Neuronal stem cell (in vitro differentiated cells): Measurements from ENCODE around the gene UMAD1.

Experiments
- DNase-seq: peaks from one replicate; pipeline ENCODE4 v3.0.0-alpha.2; 2013; ENCODE audit warnings: low spot score
- H2AFZ ChIP-seq: one replicate; pipeline ENCODE4 v1.6.1; 2013; ENCODE audit warnings: mild to moderate bottlenecking, low read length, inconsistent platforms
- H2AK5ac ChIP-seq: 2 replicates; pipeline ENCODE4 v1.6.1; 2013; ENCODE audit warnings: low read depth, mild to moderate bottlenecking, inconsistent platforms, low read length, moderate library complexity, mixed read lengths
- H2BK120ac ChIP-seq: 2 replicates; pipeline ENCODE4 v1.6.1; 2013; ENCODE audit warnings: low read depth, mild to moderate bottlenecking, inconsistent platforms, low read length, moderate library complexity, mixed read lengths
- H2BK12ac ChIP-seq: one replicate; pipeline ENCODE4 v1.6.1; 2013; ENCODE audit warnings: low read length, inconsistent platforms
- H2BK15ac ChIP-seq: 2 replicates; pipeline ENCODE4 v1.6.1; 2013; ENCODE audit warnings: mild to moderate bottlenecking, low read length, inconsistent platforms, mixed read lengths
- H2BK5ac ChIP-seq: one replicate; pipeline ENCODE4 v1.6.1; 2013; ENCODE audit warnings: inconsistent platforms, mild to moderate bottlenecking, low read length, moderate library complexity
- H3K14ac ChIP-seq: one replicate; pipeline ENCODE4 v1.6.1; 2013; ENCODE audit warnings: low read length, inconsistent platforms
- H3K18ac ChIP-seq: 2 replicates; pipeline ENCODE4 v1.6.1; 2013; ENCODE audit warnings: low read length, inconsistent platforms
- H3K23ac ChIP-seq: 2 replicates; pipeline ENCODE4 v1.6.1; 2013; ENCODE audit warnings: low read depth, mild to moderate bottlenecking, mixed read lengths, low read length, inconsistent platforms; ENCODE audit not compliant: poor library complexity
- H3K27ac ChIP-seq: replicated peaks from 3 replicates; pipeline ENCODE4 v1.5.1; 2013; ENCODE audit warnings: low read length, inconsistent platforms
- H3K27me3 ChIP-seq, 3 experiments: 2 replicates each; pipeline ENCODE4 v1.6.1; 2013; ENCODE audit warnings: low read length in 3 of 3, mild to moderate bottlenecking in 2 of 3, inconsistent platforms in 1 of 3, low read depth in 1 of 3, mixed read lengths in 1 of 3, moderate library complexity in 1 of 3; ENCODE audit not compliant: control insufficient read depth in 3 of 3, insufficient read depth in 3 of 3
- H3K36me3 ChIP-seq, 2 donors: replicated peaks in 1 of 2; 2 replicates each; pipeline ENCODE4 v1.6.1; 2013; ENCODE audit warnings: low read length in 2 of 2; ENCODE audit not compliant: control insufficient read depth in 2 of 2, insufficient read depth in 2 of 2
- H3K4ac ChIP-seq: 2 replicates; pipeline ENCODE4 v1.6.1; 2013; ENCODE audit warnings: inconsistent platforms, mild to moderate bottlenecking, low read length, moderate library complexity
- H3K4me1 ChIP-seq, 2 donors: 1 replicate in 1 of 2; 2 replicates in 1 of 2; pipeline ENCODE4 v1.6.1; 2013; ENCODE audit warnings: low read length in 2 of 2, low read depth in 1 of 2; ENCODE audit not compliant: control insufficient read depth in 2 of 2, insufficient read depth in 1 of 2
- H3K4me2 ChIP-seq: one replicate; pipeline ENCODE4 v1.6.1; 2013; ENCODE audit warnings: mild to moderate bottlenecking, low read length, inconsistent platforms; ENCODE audit not compliant: insufficient read depth, poor library complexity, severe bottlenecking
- H3K4me3 ChIP-seq, 2 donors: 2 replicates each; pipeline ENCODE4 v1.5.1; 2013; ENCODE audit warnings: low read length in 2 of 2, mild to moderate bottlenecking in 2 of 2, inconsistent platforms in 1 of 2, moderate library complexity in 1 of 2
- H3K79me1 ChIP-seq: one replicate; pipeline ENCODE4 v1.6.1; 2013; ENCODE audit warnings: low read depth, mild to moderate bottlenecking, inconsistent platforms, low read length, moderate library complexity
- H3K9ac ChIP-seq: one replicate; pipeline ENCODE4 v1.6.1; 2013; ENCODE audit warnings: mild to moderate bottlenecking, low read depth, low read length, inconsistent platforms; ENCODE audit not compliant: poor library complexity
- H3K9me3 ChIP-seq, 2 donors: replicated peaks in 1 of 2; 2 replicates each; pipeline versions ENCODE3 to v1.6.1; 2013; ENCODE audit warnings: low read length in 2 of 2, mild to moderate bottlenecking in 2 of 2, inconsistent platforms in 1 of 2, low read depth in 1 of 2, mixed read lengths in 1 of 2, moderate library complexity in 1 of 2; ENCODE audit not compliant: control insufficient read depth in 2 of 2, insufficient read depth in 1 of 2
- H4K8ac ChIP-seq: one replicate; pipeline ENCODE4 v1.6.1; 2013; ENCODE audit warnings: low read depth, mild to moderate bottlenecking, inconsistent platforms, low read length, moderate library complexity
- H4K91ac ChIP-seq: one replicate; pipeline ENCODE4 v1.6.1; 2013; ENCODE audit warnings: low read length, low read depth, mild to moderate bottlenecking, inconsistent platforms; ENCODE audit not compliant: poor library complexity
- WGBS, 2 donors: extraction: QIAGEN DNeasy Blood & Tissue Kit; methylation state at CpG; one replicate each; pipeline ENCODE4 v1.1.7; 2013; ENCODE audit warnings: missing lambda C conversion rate in 2 of 2, mixed read lengths in 1 of 2; ENCODE audit not compliant: insufficient read length in 2 of 2, insufficient replicate concordance in 1 of 2; ENCODE audit errors: extremely low coverage in 2 of 2; 5-methylcytosine and 5-hydroxymethylcytosine counted together

Gene UMAD1

GRCh38 chr7:7667187-7667586 lies 26.6 kb downstream of the UMAD1 start:
- H2BK12ac ChIP-seq, result no peak overlapping the region
- no peak overlapping the region for H2BK15ac ChIP-seq
- no peak overlapping the region for H2BK5ac ChIP-seq
- no peaks in the 10 kb centered on the region for H3K27me3 ChIP-seq
- no CpG with 5 or more reads among the region's 2 CpGs for WGBS, 2 donors
- H2BK120ac ChIP-seq, result no peak overlapping the region
- DNase-seq, result no peak
- H4K8ac ChIP-seq, result no peak overlapping the region
- no peak overlapping the region for H2AFZ ChIP-seq
- peaks cover 0 to 2% of the 10 kb centered on the region in 2 donors for H3K4me1 ChIP-seq
- no peak overlapping the region for H3K23ac ChIP-seq
- H2AK5ac ChIP-seq, result no peak overlapping the region
- no peak overlapping the region for H3K18ac ChIP-seq
- no peak overlapping the region for H3K14ac ChIP-seq
- no peak overlapping the region for H3K4ac ChIP-seq
- H3K4me3 ChIP-seq, result no peak overlapping the region
- H3K9me3 ChIP-seq, result no peaks in the 10 kb centered on the region
- no peak overlapping the region for H3K27ac ChIP-seq
- no peak overlapping the region for H3K4me2 ChIP-seq
- no peak overlapping the region for H3K9ac ChIP-seq
- no peaks in the 10 kb centered on the region for H3K79me1 ChIP-seq
- no peak overlapping the region for H4K91ac ChIP-seq
- no peaks in the 10 kb centered on the region for H3K36me3 ChIP-seq

GRCh38 chr7:7668706-7669105 lies 28.2 kb downstream of the UMAD1 start:
- no peak overlapping the region for H3K14ac ChIP-seq
- no peaks in the 10 kb centered on the region for H3K9me3 ChIP-seq
- H3K79me1 ChIP-seq, result no peaks in the 10 kb centered on the region
- no peak overlapping the region for H3K23ac ChIP-seq
- no peaks in the 10 kb centered on the region for H3K36me3 ChIP-seq
- H3K27me3 ChIP-seq, result no peaks in the 10 kb centered on the region
- no peak overlapping the region for H3K4ac ChIP-seq
- no peak for DNase-seq
- H3K9ac ChIP-seq, result no peak overlapping the region
- no CpG with 5 or more reads among the region's 1 CpG for WGBS, 2 donors
- peaks cover 0 to 2% of the 10 kb centered on the region in 2 donors for H3K4me1 ChIP-seq
- H4K91ac ChIP-seq, result no peak overlapping the region
- H3K4me2 ChIP-seq, result no peak overlapping the region
- H4K8ac ChIP-seq, result no peak overlapping the region
- H2BK5ac ChIP-seq, result no peak overlapping the region
- H2AK5ac ChIP-seq, result no peak overlapping the region
- H2AFZ ChIP-seq, result no peak overlapping the region
- no peak overlapping the region for H3K27ac ChIP-seq
- no peak overlapping the region for H2BK15ac ChIP-seq
- H3K4me3 ChIP-seq, result no peak overlapping the region
- no peak overlapping the region for H2BK120ac ChIP-seq
- no peak overlapping the region for H2BK12ac ChIP-seq
- no peak overlapping the region for H3K18ac ChIP-seq

GRCh38 chr7:7670490-7670889 lies 29.9 kb downstream of the UMAD1 start:
- H3K79me1 ChIP-seq, result no peaks in the 10 kb centered on the region
- no peak overlapping the region for H3K4ac ChIP-seq
- no peak overlapping the region for H3K9ac ChIP-seq
- no peaks in the 10 kb centered on the region for H3K27me3 ChIP-seq
- H3K14ac ChIP-seq, result no peak overlapping the region
- H2AFZ ChIP-seq, result no peak overlapping the region
- H3K18ac ChIP-seq, result no peak overlapping the region
- no peak overlapping the region for H2BK12ac ChIP-seq
- no peak overlapping the region for H3K4me2 ChIP-seq
- no peak overlapping the region for H3K27ac ChIP-seq
- H3K4me3 ChIP-seq, result no peak overlapping the region
- H4K8ac ChIP-seq, result no peak overlapping the region
- H2AK5ac ChIP-seq, result no peak overlapping the region
- H3K23ac ChIP-seq, result no peak overlapping the region
- no peak overlapping the region for H2BK5ac ChIP-seq
- H3K9me3 ChIP-seq, result no peaks in the 10 kb centered on the region
- no peak overlapping the region for H2BK120ac ChIP-seq
- peaks cover 0 to 7% of the 10 kb centered on the region in 2 donors for H3K36me3 ChIP-seq
- no peaks in the 10 kb centered on the region for H3K4me1 ChIP-seq
- H4K91ac ChIP-seq, result no peak overlapping the region
- no CpG with 5 or more reads among the region's 3 CpGs for WGBS, 2 donors
- DNase-seq, result no peak
- no peak overlapping the region for H2BK15ac ChIP-seq

GRCh38 chr7:7671361-7671760 lies 30.8 kb downstream of the UMAD1 start:
- Histone ChIP-seq H3K9me3 (no peaks in the 10 kb centered on the region), H3K23ac (no peak overlapping the region), H2BK12ac (no peak overlapping the region), H2AK5ac (no peak overlapping the region), H2AFZ (no peak overlapping the region), H3K4me2 (no peak overlapping the region), H3K4me1 (no peaks in the 10 kb centered on the region), H3K36me3 (peaks cover 0 to 10% of the 10 kb centered on the region in 2 donors), H3K27me3 (no peaks in the 10 kb centered on the region), H3K4me3 (no peak overlapping the region), H3K27ac (no peak overlapping the region), H4K8ac (no peak overlapping the region), H2BK15ac (no peak overlapping the region), H4K91ac (no peak overlapping the region), H3K14ac (no peak overlapping the region), H2BK120ac (no peak overlapping the region), H3K79me1 (no peaks in the 10 kb centered on the region), H3K18ac (no peak overlapping the region), H3K4ac (no peak overlapping the region), H3K9ac (no peak overlapping the region), H2BK5ac (no peak overlapping the region)
- DNase-seq, result no peak
- WGBS, 2 donors, result no CpG with 5 or more reads among the region's 3 CpGs
